Thoracic aorta (tissue), 2 donors: Measurements from ENCODE around the gene SELENOI. TPM values are rescaled to one million over a fixed set of nuclear protein-coding genes. Genes with fewer than 3 reads are reported as not detected.
A peak's percentile ranks its signal among the peaks of the same experiment; 100 is the strongest.
"Not testable (repeated sequence)": the region's sequence is repeated elsewhere in the genome, so short reads cannot be mapped to it uniquely, and the experiment has no call there.

ENCODE experiments used
- ATAC-seq: fragments of 150-250 bp; one replicate; pipeline ENCODE4 v1.8.0; 2017; ENCODE audit warnings: low read depth; ENCODE audit not compliant: insufficient number of reproducible peaks, low FRiP score
- DNase-seq: peaks from one replicate; pipeline ENCODE4 v3.0.0-alpha.2; 2020; ENCODE audit warnings: low spot score
- H3K27ac ChIP-seq, 2 donors: fragments of 200-600 bp; sonication (generic); 1 replicate in 1 of 2; 2 replicates in 1 of 2; pipeline ENCODE4 v1.5.1; 2016; ENCODE audit warnings: mild to moderate bottlenecking in 2 of 2, moderate library complexity in 2 of 2
- H3K27me3 ChIP-seq: fragments of 200-600 bp; sonication (generic); replicated peaks from 2 replicates; pipeline ENCODE4 v1.6.0; 2016; ENCODE audit warnings: mild to moderate bottlenecking; ENCODE audit not compliant: insufficient read depth
- H3K36me3 ChIP-seq: fragments of 200-600 bp; sonication (generic); one replicate; pipeline ENCODE4 v1.5.1; 2016
- H3K4me1 ChIP-seq, 2 donors: fragments of 200-600 bp; sonication (generic); 1 replicate in 1 of 2; 2 replicates in 1 of 2; pipeline versions ENCODE4 v1.5.1 to v1.6.0; 2016; ENCODE audit warnings: low read depth in 2 of 2, mild to moderate bottlenecking in 1 of 2; ENCODE audit not compliant: control insufficient read depth in 1 of 2
- H3K4me3 ChIP-seq: fragments of 200-600 bp; sonication (generic); 2 replicates; pipeline ENCODE4 v1.5.1; 2016; ENCODE audit warnings: mild to moderate bottlenecking
- H3K9me3 ChIP-seq: fragments of 200-600 bp; sonication (generic); 2 replicates; pipeline ENCODE4 v1.5.1; 2016
- total RNA-seq, 2 donors: library from RNA; depleted of rRNA; stranded (reverse); fragments of >200 nt; gene quantifications; one replicate each; pipeline versions ENCODE4 v1.1.0 to v1.2.3, GENCODE V29; 2016
- TF ChIP-seq, protein P1 (sequence below): fragments of 200-600 bp; sonication (generic); IDR thresholded peaks from one replicate; pipeline ENCODE4 v1.5.1; 2019; ENCODE audit warnings: antibody characterized with exemption

SELENOI gene
- total RNA-seq, 2 donors from 2014 or later = 7.0 to 11.8 TPM

DNA sequence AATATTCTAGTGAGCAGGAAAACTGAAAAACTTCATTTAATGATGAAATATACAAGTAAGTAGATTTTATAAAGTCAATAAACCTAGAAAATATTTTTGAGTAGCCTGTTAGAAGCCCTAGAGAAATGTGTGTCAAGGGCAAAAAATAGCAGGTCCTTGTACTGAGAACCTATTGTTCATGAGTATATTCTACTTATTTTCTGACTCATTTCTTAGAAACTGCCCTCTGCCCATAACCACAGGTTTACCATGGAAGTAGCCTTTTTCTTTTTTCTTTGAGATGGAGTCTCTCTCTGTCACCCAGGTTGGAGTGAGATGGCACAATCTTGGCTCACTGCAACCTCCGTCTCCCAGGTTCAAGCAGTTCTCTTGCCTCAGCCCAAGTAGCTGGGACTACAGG is 19.4 kb upstream of the SELENOI start:
- no peaks in the 10 kb centered on the region for H3K36me3 ChIP-seq
- no peak for DNase-seq
- H3K4me1 ChIP-seq = no peaks in the 10 kb centered on the region
- no peaks in the 10 kb centered on the region for H3K27me3 ChIP-seq
- no peak overlapping the region for H3K4me3 ChIP-seq
- no peak overlapping the region for H3K27ac ChIP-seq
- H3K9me3 ChIP-seq = no peaks in the 10 kb centered on the region
- TF ChIP-seq, protein P1, sequence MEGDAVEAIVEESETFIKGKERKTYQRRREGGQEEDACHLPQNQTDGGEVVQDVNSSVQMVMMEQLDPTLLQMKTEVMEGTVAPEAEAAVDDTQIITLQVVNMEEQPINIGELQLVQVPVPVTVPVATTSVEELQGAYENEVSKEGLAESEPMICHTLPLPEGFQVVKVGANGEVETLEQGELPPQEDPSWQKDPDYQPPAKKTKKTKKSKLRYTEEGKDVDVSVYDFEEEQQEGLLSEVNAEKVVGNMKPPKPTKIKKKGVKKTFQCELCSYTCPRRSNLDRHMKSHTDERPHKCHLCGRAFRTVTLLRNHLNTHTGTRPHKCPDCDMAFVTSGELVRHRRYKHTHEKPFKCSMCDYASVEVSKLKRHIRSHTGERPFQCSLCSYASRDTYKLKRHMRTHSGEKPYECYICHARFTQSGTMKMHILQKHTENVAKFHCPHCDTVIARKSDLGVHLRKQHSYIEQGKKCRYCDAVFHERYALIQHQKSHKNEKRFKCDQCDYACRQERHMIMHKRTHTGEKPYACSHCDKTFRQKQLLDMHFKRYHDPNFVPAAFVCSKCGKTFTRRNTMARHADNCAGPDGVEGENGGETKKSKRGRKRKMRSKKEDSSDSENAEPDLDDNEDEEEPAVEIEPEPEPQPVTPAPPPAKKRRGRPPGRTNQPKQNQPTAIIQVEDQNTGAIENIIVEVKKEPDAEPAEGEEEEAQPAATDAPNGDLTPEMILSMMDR = no peak
- no peak for ATAC-seq

DNA sequence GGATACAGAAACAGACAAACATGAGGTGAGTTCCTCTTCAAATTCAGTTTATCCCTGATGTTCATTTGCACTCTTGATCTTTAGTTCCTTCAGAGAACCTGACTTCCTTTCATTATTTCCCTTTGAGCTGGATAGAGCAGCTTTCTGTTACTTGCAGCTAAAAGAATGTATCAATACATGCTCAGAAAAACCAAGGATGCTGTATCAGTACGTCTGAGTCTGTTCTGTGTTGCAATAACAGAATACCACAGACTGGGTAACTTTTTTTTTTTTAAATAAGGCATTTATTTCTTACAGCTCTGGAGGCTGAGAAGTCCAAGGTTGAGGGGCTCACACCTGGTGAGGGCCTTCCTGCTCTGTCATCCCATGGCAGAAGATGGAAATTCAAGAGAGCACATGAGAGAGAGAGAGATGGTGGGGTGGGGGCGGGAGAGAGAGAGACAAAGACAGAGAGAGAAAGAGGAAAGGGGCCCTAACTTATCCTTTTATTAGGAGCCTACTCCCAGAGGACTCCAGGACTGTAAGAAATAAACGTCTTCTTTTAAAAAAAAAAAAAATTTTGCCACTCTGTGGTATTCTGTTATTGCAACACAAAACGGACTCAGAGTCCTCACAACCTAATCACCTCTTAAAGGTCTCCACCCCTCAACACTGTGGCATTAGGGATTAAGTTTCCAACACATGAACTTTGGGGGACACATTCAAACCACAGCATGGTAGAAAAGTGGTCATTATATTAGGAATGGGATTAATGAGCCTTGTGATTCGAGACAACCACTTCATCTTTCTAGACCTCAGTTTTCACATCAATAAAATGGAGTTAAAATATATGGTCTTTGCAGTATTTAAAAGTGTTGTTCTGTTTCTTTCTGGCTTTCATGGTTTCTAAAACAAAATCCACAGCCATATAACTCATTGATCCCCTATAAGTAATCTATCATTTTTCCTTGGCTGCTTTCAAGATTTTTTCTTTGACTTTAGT is 18.4 kb upstream of the SELENOI start:
- Histone ChIP-seq H3K9me3 (no peaks in the 10 kb centered on the region), H3K36me3 (no peaks in the 10 kb centered on the region), H3K27ac (no peak overlapping the region), H3K4me1 (no peaks in the 10 kb centered on the region), H3K27me3 (no peaks in the 10 kb centered on the region), H3K4me3 (no peak overlapping the region)
- ATAC-seq (no peak), DNase-seq (no peak)
- TF ChIP-seq, protein P1 = no peak

DNA sequence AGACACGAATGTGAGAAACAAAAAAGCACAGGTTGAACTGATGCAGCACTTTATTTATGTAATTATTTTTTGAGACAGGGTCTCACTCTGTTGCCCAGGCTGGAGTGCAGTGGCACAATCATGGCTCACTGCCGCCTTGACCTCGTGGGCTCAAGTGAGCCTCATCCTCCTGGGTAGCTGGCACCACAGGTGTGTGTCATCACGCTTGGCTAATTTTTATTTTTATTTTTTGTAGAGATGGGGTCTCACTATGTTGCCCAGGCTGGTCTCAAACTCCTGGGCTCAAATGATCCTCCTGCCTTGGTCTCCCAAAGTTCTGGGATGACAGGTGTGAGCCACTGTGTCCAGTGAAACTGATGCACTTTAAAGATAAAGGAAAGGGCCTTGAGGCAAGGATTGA is 16.9 kb upstream of the SELENOI start:
- DNase-seq, H3K27me3 ChIP-seq, H3K4me1 ChIP-seq, H3K4me3 ChIP-seq, H3K27ac ChIP-seq, ATAC-seq, H3K36me3 ChIP-seq, H3K9me3 ChIP-seq: not testable (repeated sequence)

DNA sequence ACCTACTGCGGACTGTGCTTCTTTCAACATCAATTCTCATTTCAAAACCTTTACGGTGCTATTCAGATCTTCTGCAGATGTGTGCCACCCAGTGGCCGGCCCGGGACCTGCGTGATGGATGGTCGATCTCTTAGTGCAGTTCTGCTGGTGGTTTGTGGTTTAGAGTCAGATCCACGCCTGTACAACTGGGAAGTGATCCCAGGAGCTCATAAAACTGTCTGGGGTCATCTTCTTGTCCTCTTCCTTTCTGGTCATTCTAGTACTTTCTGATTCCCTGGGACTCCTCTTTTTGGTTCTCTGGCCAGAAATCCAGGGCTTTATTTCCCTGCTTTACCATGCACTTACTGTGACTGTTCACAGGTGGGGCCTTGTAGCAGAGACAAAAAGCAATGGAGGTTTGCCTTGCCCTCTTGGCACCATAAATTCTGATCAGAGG is 15.8 kb upstream of the SELENOI start:
- Histone ChIP-seq H3K27me3 (no peaks in the 10 kb centered on the region), H3K9me3 (no peaks in the 10 kb centered on the region), H3K36me3 (no peaks in the 10 kb centered on the region), H3K4me1 (no peaks in the 10 kb centered on the region), H3K4me3 (no peak overlapping the region), H3K27ac (no peak overlapping the region)
- DNase-seq (peak; percentile 71), ATAC-seq (no peak)
- TF ChIP-seq, protein P1 = peak; percentile 89

DNA sequence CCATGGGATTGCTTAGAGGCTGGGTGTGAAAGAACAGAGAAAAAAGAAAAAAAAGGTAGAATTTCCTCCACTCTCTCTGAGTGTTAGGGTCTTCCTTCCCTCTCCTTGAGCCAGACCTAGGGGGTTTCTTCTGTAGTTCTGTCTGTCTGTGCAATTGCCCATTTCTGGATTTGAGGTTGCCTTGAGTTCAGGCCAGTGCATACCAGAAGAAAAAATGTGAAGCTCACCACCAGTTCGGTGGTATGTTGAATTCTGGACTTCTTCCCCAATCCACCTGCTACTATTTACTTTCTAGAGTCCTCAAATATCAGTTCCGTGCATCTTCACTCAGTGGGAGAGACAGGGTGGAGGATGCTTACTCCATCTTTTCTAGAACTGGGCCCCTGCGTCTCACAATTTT is 15.3 kb upstream of the SELENOI start:
- DNase-seq (no peak), ATAC-seq (no peak)
- Histone ChIP-seq H3K4me3 (no peak overlapping the region), H3K36me3 (no peaks in the 10 kb centered on the region), H3K4me1 (no peaks in the 10 kb centered on the region), H3K27me3 (no peaks in the 10 kb centered on the region), H3K9me3 (no peaks in the 10 kb centered on the region), H3K27ac (no peak overlapping the region)
- TF ChIP-seq, protein P1 = no peak

DNA sequence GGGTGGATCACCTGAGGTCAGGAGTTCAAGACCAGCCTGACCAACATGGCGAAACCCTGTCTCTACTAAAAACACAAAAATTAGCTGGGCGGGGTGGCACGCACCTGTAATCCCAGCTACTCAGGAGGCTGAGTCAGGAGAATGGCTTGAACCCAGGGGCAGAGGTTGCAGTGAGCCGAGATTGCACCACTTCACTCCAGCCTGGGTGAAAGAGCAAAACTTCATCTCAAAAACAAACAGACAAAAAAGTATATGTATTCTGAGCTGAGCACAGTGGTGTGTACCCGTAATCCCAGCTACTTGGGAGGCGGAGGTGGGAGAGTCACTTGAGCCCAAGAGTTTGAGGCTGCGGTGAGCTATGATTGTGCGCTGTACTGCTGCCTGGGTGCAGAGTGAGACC is 14.6 kb upstream of the SELENOI start:
- H3K27me3 ChIP-seq, H3K27ac ChIP-seq, DNase-seq, H3K4me3 ChIP-seq, H3K4me1 ChIP-seq, ATAC-seq, H3K36me3 ChIP-seq, H3K9me3 ChIP-seq: not testable (repeated sequence)
